ENCODE data around the gene MAP3K20. TPM values are rescaled to one million over a fixed set of nuclear protein-coding genes. Genes with fewer than 3 reads are reported as not detected.
"Not testable (repeated sequence)": the region's sequence is repeated elsewhere in the genome, so short reads cannot be mapped to it uniquely, and the experiment has no call there.

The MAP3K20 gene
- total and polyA plus RNA-seq, 4 donors: 25.6 to 109 (median 56.5) TPM

DNA sequence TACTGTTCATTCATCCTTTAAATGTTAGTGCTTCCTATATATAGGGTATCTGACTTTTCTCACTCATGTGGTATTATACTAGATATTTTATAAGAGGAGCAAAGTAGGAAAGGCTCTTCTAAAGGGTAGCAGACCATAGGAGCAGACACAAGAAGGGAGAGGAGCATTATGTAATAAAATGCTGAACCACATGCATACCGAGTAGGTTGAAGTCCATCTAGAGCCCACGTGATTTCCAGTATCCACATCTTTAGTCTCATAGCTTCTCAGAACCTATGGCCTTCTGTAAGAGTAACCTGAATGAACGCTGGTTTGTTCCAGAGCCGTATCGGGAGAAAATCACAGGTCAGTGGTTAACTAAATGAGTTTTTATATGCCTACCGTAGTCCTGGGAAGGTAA is 85.9 kb downstream of the MAP3K20 start:
- Histone ChIP-seq H3K4me1 (ENCODE audit: control insufficient read depth in 1 of 2, insufficient read depth in 2 of 2, low read length in 2 of 2) (peaks cover 3 to 6% of the 10 kb centered on the region in 2 donors), H3K27ac (ENCODE audit: low read depth in 1 of 2, low read length in 2 of 2) (no peak overlapping the region), H3K4me3 (ENCODE audit: low read length in 2 of 2) (no peak overlapping the region), H3K9me3 (ENCODE audit: control insufficient read depth, low read length) (no peaks in the 10 kb centered on the region), H3K27me3 (ENCODE audit: control insufficient read depth in 1 of 2, insufficient read depth in 2 of 2, low read length in 1 of 2) (no peaks in the 10 kb centered on the region), H3K36me3 (ENCODE audit: control insufficient read depth in 1 of 2, insufficient read depth in 2 of 2, low read length in 1 of 2) (no peaks in the 10 kb centered on the region)
- ATAC-seq (ENCODE audit: low FRiP score) (no peak), DNase-seq (no peak)
- 93% methylated on average over 6 of the region's 6 CpGs for WGBS, 2 donors
- intact Hi-C loops (cut with DNase I): loop anchor here (5.0 kb wide), 1 partner anchor 36 kb away; no protein-coding TSS in a partner anchor

DNA sequence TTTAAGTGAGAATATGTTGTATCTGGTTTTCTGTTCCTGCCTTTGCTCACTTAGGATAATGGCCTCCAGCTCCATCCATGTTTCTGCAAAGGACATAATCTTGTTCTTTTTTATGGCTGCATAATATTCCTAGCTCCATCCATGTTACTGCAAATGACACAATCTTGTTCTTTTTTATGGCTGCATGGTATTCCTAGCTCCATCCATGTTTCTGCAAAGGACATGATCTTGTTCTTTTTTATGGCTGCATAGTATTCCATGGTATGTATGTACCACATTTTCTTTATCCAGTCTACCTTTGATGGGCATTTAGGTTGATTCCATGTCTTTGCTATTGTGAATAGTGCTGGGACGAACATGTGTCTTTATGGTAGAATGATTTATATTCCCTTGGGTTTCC is 87.7 kb downstream of the MAP3K20 start:
- 98 to 100% methylated on average over 1 of the region's 1 CpG for WGBS, 2 donors
- not testable (repeated sequence) for H3K4me1 ChIP-seq (ENCODE audit: control insufficient read depth in 1 of 2, insufficient read depth in 2 of 2, low read length in 2 of 2); H3K9me3 ChIP-seq (ENCODE audit: control insufficient read depth, low read length); DNase-seq; H3K36me3 ChIP-seq (ENCODE audit: control insufficient read depth in 1 of 2, insufficient read depth in 2 of 2, low read length in 1 of 2); ATAC-seq (ENCODE audit: low FRiP score); H3K27ac ChIP-seq (ENCODE audit: low read depth in 1 of 2, low read length in 2 of 2); H3K4me3 ChIP-seq (ENCODE audit: low read length in 2 of 2); H3K27me3 ChIP-seq (ENCODE audit: control insufficient read depth in 1 of 2, insufficient read depth in 2 of 2, low read length in 1 of 2)
- intact Hi-C loops (cut with DNase I): loop anchor here (5.0 kb wide), 1 partner anchor 34 kb away; no protein-coding TSS in a partner anchor

GRCh38 chr2:173164396-173164795 is 88.8 kb downstream of the MAP3K20 start:
- WGBS, 2 donors: 92 to 93% methylated on average over 1 of the region's 1 CpG
- ATAC-seq (ENCODE audit: low FRiP score): no peak
- no peak overlapping the region for H3K27ac ChIP-seq (ENCODE audit: low read depth in 1 of 2, low read length in 2 of 2)

DNA sequence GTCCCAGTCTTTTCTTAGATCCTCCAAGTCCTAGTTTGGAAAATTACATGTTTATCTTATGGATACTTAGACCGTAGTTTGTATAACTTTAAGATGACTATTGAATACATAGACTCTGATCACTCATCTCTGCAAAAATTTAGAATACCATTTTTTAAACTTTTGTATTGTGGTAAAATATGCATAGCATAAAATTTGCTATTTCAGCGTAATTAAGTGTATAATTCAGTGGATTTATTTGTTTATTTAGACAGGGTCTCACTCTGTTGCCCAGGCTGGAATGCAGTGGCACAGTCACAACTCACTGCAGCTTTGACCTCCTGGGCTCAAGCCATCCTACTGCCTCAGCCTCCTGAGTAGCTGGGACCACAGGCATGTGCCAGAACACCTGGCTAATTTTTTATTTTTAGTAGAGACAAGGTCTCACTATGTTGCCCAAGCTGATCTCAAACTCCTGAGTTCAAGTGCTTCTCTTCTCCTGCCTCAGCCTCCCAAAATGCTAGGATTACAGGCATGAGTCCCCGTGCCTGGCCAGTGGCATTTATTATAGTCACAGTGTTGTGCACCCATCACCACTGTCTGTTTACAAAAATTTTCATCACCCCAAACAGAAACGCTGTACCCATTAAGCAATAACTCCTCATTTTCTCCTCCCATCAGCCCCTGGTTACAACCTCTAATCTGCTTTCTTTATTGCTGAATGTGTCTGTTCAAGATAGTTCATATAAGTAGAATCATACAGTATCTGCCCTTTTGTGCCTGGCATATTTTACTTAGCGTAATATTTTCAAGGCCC is 90.0 kb downstream of the MAP3K20 start:
- 88 to 93% methylated on average over 5 of the region's 5 CpGs for WGBS, 2 donors

More at GRCh38 chr2:173164396-173164795, 88.8 kb downstream of the MAP3K20 start:
- Histone ChIP-seq H3K4me3 (ENCODE audit: low read length in 2 of 2) (no peak overlapping the region), H3K36me3 (ENCODE audit: control insufficient read depth in 1 of 2, insufficient read depth in 2 of 2, low read length in 1 of 2) (no peaks in the 10 kb centered on the region), H3K4me1 (ENCODE audit: control insufficient read depth in 1 of 2, insufficient read depth in 2 of 2, low read length in 2 of 2) (peaks cover 3 to 6% of the 10 kb centered on the region in 2 donors), H3K9me3 (ENCODE audit: control insufficient read depth, low read length) (no peaks in the 10 kb centered on the region), H3K27me3 (ENCODE audit: control insufficient read depth in 1 of 2, insufficient read depth in 2 of 2, low read length in 1 of 2) (no peaks in the 10 kb centered on the region)
- intact Hi-C loops (cut with DNase I): loop anchor here (5.0 kb wide), 1 partner anchor 33 kb away; no protein-coding TSS in a partner anchor
- no peak for DNase-seq

GRCh38 chr2:173171321-173171720 is 95.7 kb downstream of the MAP3K20 start:
- Histone ChIP-seq H3K9me3 (ENCODE audit: control insufficient read depth, low read length) (no peaks in the 10 kb centered on the region), H3K4me1 (ENCODE audit: control insufficient read depth in 1 of 2, insufficient read depth in 2 of 2, low read length in 2 of 2) (peaks cover 0 to 6% of the 10 kb centered on the region in 2 donors), H3K36me3 (ENCODE audit: control insufficient read depth in 1 of 2, insufficient read depth in 2 of 2, low read length in 1 of 2) (no peaks in the 10 kb centered on the region), H3K27me3 (ENCODE audit: control insufficient read depth in 1 of 2, insufficient read depth in 2 of 2, low read length in 1 of 2) (no peaks in the 10 kb centered on the region), H3K27ac (ENCODE audit: low read depth in 1 of 2, low read length in 2 of 2) (no peak overlapping the region), H3K4me3 (ENCODE audit: low read length in 2 of 2) (no peak overlapping the region)
- WGBS, 2 donors: 6 to 22% methylated on average over 1 of the region's 1 CpG
- DNase-seq: no peak
- ATAC-seq (ENCODE audit: low FRiP score): no peak
- intact Hi-C loops (cut with DNase I): no loop called here

More for the DNA sequence above, 90.0 kb downstream of the MAP3K20 start:
- no peak for DNase-seq
- Histone ChIP-seq H3K4me3 (ENCODE audit: low read length in 2 of 2) (no peak overlapping the region), H3K4me1 (ENCODE audit: control insufficient read depth in 1 of 2, insufficient read depth in 2 of 2, low read length in 2 of 2) (peaks cover 3 to 4% of the 10 kb centered on the region in 2 donors), H3K27ac (ENCODE audit: low read depth in 1 of 2, low read length in 2 of 2) (no peak overlapping the region), H3K27me3 (ENCODE audit: control insufficient read depth in 1 of 2, insufficient read depth in 2 of 2, low read length in 1 of 2) (no peaks in the 10 kb centered on the region), H3K9me3 (ENCODE audit: control insufficient read depth, low read length) (no peaks in the 10 kb centered on the region), H3K36me3 (ENCODE audit: control insufficient read depth in 1 of 2, insufficient read depth in 2 of 2, low read length in 1 of 2) (no peaks in the 10 kb centered on the region)
- ATAC-seq (ENCODE audit: low FRiP score): no peak
- intact Hi-C loops (cut with DNase I): no loop called here

- intact Hi-C loops (cut with DNase I): no loop called here
- Histone ChIP-seq H3K27ac (ENCODE audit: low read depth in 1 of 2, low read length in 2 of 2) (no peak overlapping the region), H3K36me3 (ENCODE audit: control insufficient read depth in 1 of 2, insufficient read depth in 2 of 2, low read length in 1 of 2) (no peaks in the 10 kb centered on the region), H3K4me1 (ENCODE audit: control insufficient read depth in 1 of 2, insufficient read depth in 2 of 2, low read length in 2 of 2) (peaks cover 0 to 6% of the 10 kb centered on the region in 2 donors), H3K9me3 (ENCODE audit: control insufficient read depth, low read length) (no peaks in the 10 kb centered on the region), H3K27me3 (ENCODE audit: control insufficient read depth in 1 of 2, insufficient read depth in 2 of 2, low read length in 1 of 2) (no peaks in the 10 kb centered on the region), H3K4me3 (ENCODE audit: low read length in 2 of 2) (no peak overlapping the region)
- ATAC-seq (ENCODE audit: low FRiP score): no peak
- DNase-seq: no peak
- 84 to 97% methylated on average over 1 of the region's 1 CpG for WGBS, 2 donors
These were observed 96.4 kb downstream of the MAP3K20 start for GRCh38 chr2:173171924-173172643.

- 96 to 98% methylated on average over 3 of the region's 3 CpGs for WGBS, 2 donors
- H3K27ac ChIP-seq (ENCODE audit: low read depth in 1 of 2, low read length in 2 of 2); H3K9me3 ChIP-seq (ENCODE audit: control insufficient read depth, low read length); H3K36me3 ChIP-seq (ENCODE audit: control insufficient read depth in 1 of 2, insufficient read depth in 2 of 2, low read length in 1 of 2); DNase-seq; intact Hi-C loops (cut with DNase I); H3K27me3 ChIP-seq (ENCODE audit: control insufficient read depth in 1 of 2, insufficient read depth in 2 of 2, low read length in 1 of 2); H3K4me1 ChIP-seq (ENCODE audit: control insufficient read depth in 1 of 2, insufficient read depth in 2 of 2, low read length in 2 of 2); H3K4me3 ChIP-seq (ENCODE audit: low read length in 2 of 2); ATAC-seq (ENCODE audit: low FRiP score): not testable (repeated sequence)
These were observed 98.7 kb downstream of the MAP3K20 start for GRCh38 chr2:173174339-173174738.

GRCh38 chr2:173175222-173175621 is 99.6 kb downstream of the MAP3K20 start:
- intact Hi-C loops (cut with DNase I): no loop called here
- 47 to 51% methylated on average over 3 of the region's 3 CpGs for WGBS, 2 donors
- ATAC-seq (ENCODE audit: low FRiP score): no peak

More at GRCh38 chr2:173175222-173175621, 99.6 kb downstream of the MAP3K20 start:
- Histone ChIP-seq H3K27ac (ENCODE audit: low read depth in 1 of 2, low read length in 2 of 2) (no peak overlapping the region), H3K9me3 (ENCODE audit: control insufficient read depth, low read length) (no peaks in the 10 kb centered on the region), H3K4me1 (ENCODE audit: control insufficient read depth in 1 of 2, insufficient read depth in 2 of 2, low read length in 2 of 2) (peaks cover 0 to 6% of the 10 kb centered on the region in 2 donors), H3K4me3 (ENCODE audit: low read length in 2 of 2) (no peak overlapping the region), H3K27me3 (ENCODE audit: control insufficient read depth in 1 of 2, insufficient read depth in 2 of 2, low read length in 1 of 2) (no peaks in the 10 kb centered on the region), H3K36me3 (ENCODE audit: control insufficient read depth in 1 of 2, insufficient read depth in 2 of 2, low read length in 1 of 2) (no peaks in the 10 kb centered on the region)
- no peak for DNase-seq

All from aorta (tissue), 5 donors.